GM06990 (cell line): Measurements from ENCODE around the gene DCDC2C.

Experiments
- DNase-seq: peaks from one replicate; pipeline ENCODE4 v3.0.0-alpha.2; 2011; ENCODE audit not compliant: insufficient read length; ENCODE audit errors: extremely low read depth
- H3K27me3 ChIP-seq: replicated peaks from 2 replicates; pipeline ENCODE4 v1.6.0; 2011; ENCODE audit warnings: low read length; ENCODE audit not compliant: control insufficient read depth, insufficient read depth
- H3K36me3 ChIP-seq: 2 replicates; pipeline ENCODE4 v1.5.1; 2011; ENCODE audit warnings: low read length; ENCODE audit not compliant: control insufficient read depth, insufficient read depth
- H3K4me3 ChIP-seq: replicated peaks from 2 replicates; pipeline ENCODE4 v1.5.1; 2011; ENCODE audit warnings: low read depth, mild to moderate bottlenecking, control low read depth, low read length
- TF ChIP-seq, protein P1 (sequence below): IDR thresholded peaks from 2 replicates; pipeline ENCODE4 v1.5.1; 2011; ENCODE audit warnings: low read length, control low read depth, mild to moderate bottlenecking, inconsistent platforms; ENCODE audit not compliant: insufficient read depth, poor library complexity, severe bottlenecking

DCDC2C gene

DNA sequence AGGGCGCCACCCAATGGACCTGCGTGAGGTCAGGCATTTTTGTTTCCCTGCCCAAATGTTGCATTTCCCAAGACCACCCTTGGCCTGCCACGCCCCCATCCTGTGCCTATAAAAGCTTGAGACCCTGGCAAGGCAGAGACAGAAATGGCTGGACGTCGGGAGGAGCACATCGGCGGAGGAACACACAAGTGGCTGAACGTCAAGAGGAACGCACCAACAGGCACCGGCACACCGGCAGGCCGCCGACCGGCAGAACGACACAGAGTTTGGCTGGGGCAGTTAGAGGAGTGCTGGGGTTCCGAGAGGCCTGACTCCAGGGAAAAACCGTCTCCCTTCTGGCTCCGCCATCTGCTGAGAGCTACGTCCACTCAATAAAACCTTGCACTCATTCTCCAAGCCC lies 35.9 kb downstream of the DCDC2C start:
- TF ChIP-seq, protein P1, sequence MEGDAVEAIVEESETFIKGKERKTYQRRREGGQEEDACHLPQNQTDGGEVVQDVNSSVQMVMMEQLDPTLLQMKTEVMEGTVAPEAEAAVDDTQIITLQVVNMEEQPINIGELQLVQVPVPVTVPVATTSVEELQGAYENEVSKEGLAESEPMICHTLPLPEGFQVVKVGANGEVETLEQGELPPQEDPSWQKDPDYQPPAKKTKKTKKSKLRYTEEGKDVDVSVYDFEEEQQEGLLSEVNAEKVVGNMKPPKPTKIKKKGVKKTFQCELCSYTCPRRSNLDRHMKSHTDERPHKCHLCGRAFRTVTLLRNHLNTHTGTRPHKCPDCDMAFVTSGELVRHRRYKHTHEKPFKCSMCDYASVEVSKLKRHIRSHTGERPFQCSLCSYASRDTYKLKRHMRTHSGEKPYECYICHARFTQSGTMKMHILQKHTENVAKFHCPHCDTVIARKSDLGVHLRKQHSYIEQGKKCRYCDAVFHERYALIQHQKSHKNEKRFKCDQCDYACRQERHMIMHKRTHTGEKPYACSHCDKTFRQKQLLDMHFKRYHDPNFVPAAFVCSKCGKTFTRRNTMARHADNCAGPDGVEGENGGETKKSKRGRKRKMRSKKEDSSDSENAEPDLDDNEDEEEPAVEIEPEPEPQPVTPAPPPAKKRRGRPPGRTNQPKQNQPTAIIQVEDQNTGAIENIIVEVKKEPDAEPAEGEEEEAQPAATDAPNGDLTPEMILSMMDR = no peak
- no peak overlapping the region for H3K4me3 ChIP-seq
- H3K36me3 ChIP-seq = no peaks in the 10 kb centered on the region
- peaks cover 2% of the 10 kb centered on the region; the same call in 1 of the 2 replicates for H3K27me3 ChIP-seq
- no peak for DNase-seq

GRCh38 chr2:3741396-3741795 lies 38.0 kb downstream of the DCDC2C start:
- no peaks in the 10 kb centered on the region; the same call in 1 of the 2 replicates for H3K27me3 ChIP-seq
- no peak for DNase-seq
- H3K36me3 ChIP-seq = no peaks in the 10 kb centered on the region
- TF ChIP-seq, protein P1 = no peak
- H3K4me3 ChIP-seq = no peak overlapping the region

DNA sequence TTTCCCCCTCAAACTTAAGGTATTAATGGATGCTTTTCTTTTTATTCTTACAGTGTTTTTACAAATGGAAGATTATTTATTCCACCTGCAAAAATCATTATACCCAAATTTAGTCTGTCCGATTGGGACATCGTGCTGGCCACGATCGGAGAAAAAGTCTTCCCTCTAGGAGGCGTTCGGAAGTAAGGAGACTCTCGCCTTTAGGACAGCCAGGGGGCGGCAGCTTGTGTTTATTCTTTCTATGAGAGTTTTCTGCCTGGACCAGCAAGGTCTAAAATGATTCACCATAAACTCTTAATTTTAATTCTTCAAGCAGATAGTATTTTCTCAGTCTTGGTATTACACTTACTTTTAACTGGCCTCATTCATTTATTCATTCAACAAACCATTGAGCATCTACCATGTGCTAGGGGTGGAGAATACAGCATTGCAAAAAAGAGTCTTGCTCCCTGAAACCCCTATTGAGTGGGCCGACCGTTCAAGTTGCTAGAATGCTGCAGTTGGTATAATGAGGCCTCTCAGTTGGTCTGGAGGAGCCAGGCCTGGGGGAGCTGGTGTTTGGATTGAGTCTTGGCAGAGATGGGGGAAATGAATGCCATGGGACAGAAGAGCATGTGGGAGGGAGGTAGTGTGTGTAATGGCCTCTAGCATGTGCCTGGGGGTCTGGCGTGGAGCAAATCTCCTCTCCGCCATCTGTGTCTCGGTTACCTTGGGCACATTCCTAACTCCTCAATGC lies 38.7 kb downstream of the DCDC2C start:
- DNase-seq = no peak
- Histone ChIP-seq H3K4me3 (no peak overlapping the region), H3K36me3 (no peaks in the 10 kb centered on the region), H3K27me3 (no peaks in the 10 kb centered on the region; the same call in 1 of the 2 replicates)
- TF ChIP-seq, protein P1 = no peak

- Histone ChIP-seq H3K4me3 (no peak overlapping the region), H3K36me3 (no peaks in the 10 kb centered on the region), H3K27me3 (no peaks in the 10 kb centered on the region; the same call in 1 of the 2 replicates)
- TF ChIP-seq, protein P1 = no peak
- DNase-seq = no peak
Observed at GRCh38 chr2:3742743-3743508, 39.6 kb downstream of the DCDC2C start.

DNA sequence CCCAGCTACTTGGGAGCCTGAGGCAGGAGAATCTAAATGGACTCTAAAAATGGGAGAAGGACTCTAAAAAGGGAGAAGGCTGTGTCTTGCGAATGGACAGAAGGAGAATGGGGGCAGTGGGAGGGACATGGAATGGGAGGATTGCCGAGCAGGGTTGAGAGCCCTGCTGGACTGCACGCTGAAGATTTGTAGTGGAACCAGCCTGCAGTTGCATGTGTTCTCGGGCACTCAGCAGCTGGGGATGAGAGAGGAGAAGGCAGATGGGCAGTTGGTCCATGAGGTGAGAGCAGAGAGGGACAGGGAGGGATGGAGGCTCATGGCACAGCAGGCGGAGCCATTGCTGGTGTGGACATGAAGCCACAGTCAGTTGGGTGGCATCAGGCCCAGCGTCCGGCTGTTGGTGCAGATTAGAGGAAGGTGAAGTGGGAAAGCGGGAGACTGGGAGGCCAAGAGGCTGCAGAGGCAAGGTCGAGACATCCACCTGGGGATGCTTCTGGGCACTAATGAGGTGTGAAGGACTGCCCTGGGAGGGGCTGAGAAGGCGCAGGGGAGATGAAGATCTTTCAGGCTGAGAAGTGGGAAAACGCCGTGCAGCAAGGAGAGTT lies 40.7 kb downstream of the DCDC2C start:
- Histone ChIP-seq H3K27me3 (no peaks in the 10 kb centered on the region; the same call in 1 of the 2 replicates), H3K36me3 (no peaks in the 10 kb centered on the region), H3K4me3 (no peak overlapping the region)
- TF ChIP-seq, protein P1 = no peak
- DNase-seq = no peak
